DMS53 treated with DMSO at 0.1 percent for 48 hours (cell line): ENCODE results near the gene COL26A1.
A peak's percentile ranks its signal among the peaks of the same experiment; 100 is the strongest.
"Not testable (repeated sequence)": the region's sequence is repeated elsewhere in the genome, so short reads cannot be mapped to it uniquely, and the experiment has no call there.

ENCODE experiments used
- DNase-seq: peaks from one replicate; lab custom pipeline; 2025; ENCODE audit not compliant: unreplicated experiment; lab: John Stamatoyannopoulos, UW

Gene COL26A1

GRCh38 chr7:101589976-101590662 lies 227.4 kb downstream of the COL26A1 start:
- no peak for DNase-seq

DNA sequence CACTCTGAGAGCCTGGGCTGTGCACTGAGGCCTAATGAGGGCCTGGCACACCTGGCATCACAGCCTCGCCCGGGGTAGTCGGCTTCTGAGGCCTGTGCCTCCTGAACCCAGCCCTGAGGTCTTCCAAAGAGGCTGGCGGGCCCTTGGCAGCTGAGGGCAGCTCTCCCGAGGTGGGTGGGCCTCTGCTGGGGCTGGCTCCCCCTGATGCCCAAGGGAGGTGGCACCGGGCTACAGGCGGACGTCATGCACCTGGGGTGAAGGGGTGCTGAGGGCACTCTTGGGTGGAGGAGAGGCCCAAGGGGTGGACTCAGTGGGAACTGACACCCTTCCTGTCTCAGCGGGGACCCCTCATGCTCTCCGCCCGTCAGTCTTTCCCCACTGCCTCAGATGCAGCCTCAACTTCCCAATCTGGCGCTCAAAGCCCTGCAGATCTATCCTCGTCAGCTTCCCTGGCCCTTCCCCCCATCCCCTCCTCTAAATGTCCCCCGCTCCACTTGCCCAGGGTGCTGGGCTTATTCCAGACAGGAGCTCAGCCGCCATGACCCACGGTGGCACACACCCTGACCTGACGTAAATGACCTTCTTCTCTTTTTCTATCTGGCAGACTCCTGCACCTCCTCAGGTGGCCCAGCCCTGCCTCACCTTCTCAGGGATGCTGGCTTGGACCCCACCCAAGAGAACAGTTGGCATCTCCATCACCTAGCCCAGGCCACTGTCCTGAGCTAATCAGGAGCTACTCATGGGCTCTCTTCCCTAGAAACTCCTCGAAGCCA lies 228.2 kb downstream of the COL26A1 start:
- no peak for DNase-seq

DNA sequence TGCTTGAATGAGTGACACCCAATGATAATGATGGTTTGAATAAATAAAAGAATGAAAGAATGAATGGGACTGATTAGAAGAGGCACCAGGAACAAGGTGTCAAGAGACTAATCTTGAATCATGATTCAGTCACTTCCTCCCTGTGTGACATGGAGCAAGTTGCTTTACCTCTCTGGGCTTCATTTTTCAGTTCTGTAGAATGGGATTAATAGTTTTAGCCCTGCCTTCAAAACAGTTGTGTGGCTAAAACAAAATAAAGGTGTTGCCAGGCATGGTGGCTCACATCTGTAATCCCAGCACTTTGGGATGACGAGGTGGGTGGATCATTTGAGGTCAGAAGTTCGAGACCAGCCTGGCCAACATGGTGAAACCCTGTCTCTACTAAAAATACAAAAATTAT lies 228.8 kb downstream of the COL26A1 start:
- no peak for DNase-seq

DNA sequence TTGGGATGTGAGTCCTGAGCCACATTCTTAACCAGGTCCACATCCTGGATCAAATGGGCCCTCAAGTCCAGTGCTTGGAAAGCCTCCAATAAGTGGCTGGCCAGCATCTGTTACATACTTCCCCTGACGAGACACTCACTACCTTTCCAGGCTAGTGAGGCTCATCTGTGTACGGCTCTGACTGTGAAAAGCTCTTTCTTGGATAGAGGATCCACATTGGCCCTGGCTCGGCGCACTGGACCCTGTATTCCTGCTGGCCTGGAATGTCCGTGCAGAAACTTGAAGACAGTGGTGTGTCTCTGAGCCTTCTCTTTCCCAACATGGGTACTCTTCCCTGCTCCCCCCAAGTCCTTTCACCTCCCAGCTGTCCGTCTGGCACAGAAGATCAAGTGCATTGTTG lies 230.9 kb downstream of the COL26A1 start:
- no peak for DNase-seq

DNA sequence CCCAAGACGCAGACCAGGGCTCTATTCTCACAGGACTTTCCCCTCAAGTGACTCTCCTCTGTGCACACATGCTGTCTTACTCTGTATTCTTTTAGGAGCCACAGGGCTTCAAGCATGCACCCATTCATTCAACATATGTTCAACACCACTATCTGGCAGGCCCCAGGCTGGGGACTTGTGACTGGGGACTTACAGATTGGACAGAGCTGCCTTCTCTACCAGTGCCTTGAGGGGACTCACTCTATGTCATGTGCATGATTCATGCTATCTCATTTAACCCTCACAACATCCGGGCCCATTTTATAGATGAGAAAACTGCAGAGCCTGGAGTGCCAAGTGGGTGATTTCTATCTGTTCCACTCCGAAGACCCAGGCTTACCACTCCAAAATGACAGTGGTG lies 232.1 kb downstream of the COL26A1 start:
- DNase-seq = no peak

DNA sequence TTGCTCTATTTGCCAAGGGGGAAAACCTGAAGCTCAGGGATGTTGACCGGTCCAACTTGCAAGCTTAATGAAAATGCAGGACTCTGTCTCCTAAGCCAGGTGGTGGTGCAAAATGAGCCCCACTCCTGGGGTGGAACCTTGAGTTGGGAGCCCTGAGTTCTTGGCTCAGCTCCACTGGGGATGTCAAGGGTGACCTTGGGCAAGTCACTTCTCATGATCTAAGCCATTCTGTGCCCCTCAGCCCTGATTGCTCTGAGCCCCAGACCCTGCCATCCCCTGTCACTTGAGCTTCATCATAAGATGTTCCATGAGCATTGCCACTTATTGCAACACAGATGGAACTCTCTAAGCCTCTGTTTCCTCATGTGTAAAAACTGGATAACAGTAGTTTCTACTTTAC lies 232.6 kb downstream of the COL26A1 start:
- DNase-seq = no peak

DNA sequence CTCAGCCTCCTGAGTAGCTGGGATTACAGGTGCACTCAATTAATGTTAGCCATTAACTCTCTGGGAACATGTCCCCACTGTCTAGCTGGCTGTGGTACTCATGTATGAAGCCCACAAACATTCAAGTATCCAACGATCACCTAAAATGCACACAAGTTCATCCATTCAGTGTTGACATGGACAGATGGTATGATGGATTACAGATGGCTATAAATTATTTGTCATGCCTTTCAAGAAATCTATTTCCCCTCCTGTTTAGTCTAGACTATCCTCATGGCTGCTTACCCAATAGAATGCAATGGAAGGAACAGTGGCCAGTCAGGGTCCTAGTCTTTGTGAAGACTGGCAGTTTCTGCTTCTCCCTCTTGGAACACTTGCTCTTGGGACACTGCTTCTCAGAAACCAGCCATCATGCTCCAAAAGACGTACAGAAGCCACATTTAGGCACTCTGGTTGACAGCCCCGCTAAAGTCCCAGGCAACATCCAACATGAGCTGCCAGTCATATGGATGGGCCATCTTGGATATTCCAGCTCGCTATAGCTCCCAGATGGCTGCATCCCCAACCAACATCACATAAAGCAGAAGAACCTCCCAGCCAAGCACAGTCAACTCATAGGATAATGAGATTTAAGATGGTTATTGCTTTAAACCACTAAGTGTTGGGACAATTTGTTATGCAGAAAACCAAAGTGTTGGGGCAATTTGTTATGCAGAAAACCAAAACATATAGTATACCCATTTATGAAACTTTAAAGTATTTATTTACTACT lies 233.3 kb downstream of the COL26A1 start:
- no peak for DNase-seq

DNA sequence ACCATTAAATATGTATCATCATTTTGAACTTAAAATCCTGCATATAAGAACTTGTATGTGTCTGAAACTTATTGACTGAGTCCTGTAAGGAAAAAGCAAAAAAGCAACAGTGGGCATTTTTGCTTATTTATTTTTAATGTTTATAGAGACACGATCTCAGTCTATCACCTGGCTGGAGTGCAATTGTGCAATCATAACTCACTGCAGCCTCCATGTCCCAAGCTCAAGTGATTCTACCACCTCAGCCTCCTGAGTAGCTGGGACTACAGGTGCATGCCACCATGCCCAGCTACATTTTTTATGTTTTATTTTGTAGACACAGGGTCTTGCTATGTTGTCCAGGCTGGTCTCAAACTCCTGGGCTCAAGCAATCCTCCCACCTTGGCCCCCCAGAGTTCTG lies 234.2 kb downstream of the COL26A1 start:
- DNase-seq = no peak

DNA sequence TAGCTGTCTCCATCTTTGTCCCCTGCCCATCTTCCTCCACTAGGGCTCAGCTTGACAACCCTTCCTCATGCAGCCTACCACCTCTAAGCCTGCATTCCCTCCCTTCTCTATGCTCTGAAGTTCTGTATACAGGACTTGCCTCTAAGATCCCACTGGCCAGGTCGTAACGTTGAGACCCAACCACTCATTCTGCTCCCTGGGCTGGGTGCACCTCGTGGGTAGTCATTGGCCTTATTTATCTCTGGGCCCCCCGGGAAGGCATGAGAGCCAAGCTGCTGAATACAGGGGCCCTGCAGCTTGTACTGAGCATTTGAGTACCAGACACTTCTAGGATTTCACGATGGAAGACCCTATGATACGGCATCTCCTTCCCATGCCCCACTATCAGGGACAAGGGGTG lies 235.3 kb downstream of the COL26A1 start:
- DNase-seq = no peak

DNA sequence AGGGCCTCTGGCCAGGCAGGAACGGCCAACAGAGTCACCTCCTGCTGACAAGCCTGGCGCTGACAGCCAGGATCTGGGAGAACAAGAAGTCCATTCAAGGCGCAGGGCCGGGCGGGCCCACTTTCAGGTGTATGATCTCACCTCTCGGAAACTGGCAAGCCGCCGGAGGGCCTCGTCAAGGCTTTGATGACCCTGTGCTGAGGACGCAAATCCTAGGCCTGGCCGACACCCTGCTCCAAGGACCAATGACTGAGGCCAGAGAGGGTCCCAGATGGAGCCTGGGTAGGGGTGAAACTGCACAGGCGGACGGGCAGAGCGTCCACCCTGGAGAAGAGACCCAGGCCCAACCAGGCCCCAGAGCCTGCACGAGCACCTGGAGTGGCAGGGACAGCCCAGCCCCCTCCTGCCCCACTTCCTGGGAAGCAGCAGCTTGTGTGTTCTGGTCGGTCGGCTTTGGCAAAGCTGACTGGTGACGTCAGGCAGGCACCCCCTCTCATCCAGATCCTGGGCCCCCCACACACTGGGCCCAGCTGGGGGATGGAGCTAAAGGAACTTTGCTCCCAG lies 235.8 kb downstream of the COL26A1 start:
- DNase-seq = no peak

GRCh38 chr7:101598986-101599771 lies 236.5 kb downstream of the COL26A1 start:
- DNase-seq = no peak

DNA sequence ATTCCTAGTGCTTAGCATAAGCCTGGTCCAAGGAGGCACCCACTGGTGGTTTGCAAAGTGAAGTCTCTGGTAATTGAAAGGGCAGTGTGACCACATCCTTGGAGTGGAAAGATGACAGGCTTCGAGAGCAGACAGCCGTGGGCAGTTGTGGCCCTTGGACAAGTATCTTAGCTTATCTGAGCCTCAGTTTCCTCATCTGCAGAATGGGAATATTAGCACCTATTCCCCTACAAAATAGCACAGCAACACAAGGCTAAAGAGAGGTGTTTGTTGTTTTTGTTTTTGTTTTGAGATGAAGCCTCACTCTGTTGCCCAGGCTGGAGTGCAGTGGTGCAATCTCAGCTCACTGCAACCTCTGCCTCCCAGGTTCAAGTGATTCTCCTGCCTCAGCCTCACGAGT lies 237.1 kb downstream of the COL26A1 start:
- no peak for DNase-seq

DNA sequence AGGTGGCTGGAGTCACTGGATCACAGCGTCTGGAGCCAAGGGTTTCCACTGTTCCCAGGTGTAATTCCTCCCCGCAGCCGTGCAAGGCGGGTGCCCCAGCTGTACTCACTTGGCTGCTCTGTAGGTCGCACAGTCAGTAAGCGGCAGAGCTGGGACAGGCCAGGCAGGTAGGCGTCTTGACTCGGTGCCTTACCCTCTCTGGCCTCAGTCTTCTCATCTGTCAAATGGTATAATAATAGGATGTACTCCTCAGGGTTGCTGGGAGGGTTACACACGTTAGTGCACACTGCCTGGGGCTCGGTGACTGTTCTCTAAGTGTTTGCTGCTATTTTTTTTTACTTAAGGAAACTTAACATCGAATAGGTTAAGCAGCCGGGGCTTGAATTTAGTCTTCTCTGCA lies 239.4 kb downstream of the COL26A1 start:
- DNase-seq = no peak

GRCh38 chr7:101602484-101603241 lies 240.0 kb downstream of the COL26A1 start:
- DNase-seq = peak; percentile 47

DNA sequence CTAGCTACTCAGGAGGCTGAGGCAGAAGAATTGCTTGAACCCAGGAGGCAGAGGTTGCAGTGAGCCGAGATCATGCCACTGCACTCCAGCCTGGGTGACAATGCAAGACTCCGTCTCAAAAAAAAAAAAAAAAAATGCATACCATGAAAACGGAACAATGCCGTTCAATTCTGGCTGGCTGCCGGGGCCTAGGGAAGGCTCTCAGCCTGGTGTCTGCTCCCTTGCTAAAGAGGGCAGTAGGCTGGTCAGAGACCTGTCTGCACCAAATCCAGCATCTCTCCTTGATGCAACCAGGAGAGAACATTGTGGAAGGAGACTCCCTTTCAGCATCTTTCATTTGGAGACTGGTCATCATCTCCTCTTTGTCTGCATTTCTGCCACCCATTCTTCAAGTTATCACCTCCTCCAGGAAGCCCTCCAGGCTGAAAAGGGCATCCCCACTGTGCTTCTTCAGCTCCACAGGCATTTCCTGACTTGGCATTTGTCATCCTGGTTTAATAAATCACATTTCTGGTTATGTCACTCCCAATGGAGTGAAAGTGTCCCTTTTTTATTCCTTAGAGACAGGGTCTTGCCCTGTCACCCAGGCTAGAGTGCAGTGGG lies 241.8 kb downstream of the COL26A1 start:
- no peak for DNase-seq

DNA sequence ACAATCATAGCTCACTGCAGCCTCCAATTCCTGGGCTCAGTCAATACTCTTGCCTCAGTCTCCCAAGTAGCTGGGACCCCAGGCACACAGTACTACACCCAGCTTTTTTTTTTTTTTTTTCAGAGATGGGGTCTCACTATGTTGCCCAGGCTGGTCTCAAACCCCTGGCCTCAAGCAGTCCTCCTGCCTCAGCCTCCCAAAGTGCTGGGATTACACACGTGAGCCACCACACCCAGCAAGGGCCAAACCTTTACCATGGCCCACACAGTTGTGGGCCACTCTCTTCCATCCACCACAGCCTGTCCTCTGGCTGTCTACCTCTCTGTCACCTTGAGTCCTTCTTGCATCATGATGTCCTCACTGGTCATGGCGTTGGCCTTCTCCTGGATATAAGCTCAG lies 242.3 kb downstream of the COL26A1 start:
- DNase-seq = not testable (repeated sequence)

DNA sequence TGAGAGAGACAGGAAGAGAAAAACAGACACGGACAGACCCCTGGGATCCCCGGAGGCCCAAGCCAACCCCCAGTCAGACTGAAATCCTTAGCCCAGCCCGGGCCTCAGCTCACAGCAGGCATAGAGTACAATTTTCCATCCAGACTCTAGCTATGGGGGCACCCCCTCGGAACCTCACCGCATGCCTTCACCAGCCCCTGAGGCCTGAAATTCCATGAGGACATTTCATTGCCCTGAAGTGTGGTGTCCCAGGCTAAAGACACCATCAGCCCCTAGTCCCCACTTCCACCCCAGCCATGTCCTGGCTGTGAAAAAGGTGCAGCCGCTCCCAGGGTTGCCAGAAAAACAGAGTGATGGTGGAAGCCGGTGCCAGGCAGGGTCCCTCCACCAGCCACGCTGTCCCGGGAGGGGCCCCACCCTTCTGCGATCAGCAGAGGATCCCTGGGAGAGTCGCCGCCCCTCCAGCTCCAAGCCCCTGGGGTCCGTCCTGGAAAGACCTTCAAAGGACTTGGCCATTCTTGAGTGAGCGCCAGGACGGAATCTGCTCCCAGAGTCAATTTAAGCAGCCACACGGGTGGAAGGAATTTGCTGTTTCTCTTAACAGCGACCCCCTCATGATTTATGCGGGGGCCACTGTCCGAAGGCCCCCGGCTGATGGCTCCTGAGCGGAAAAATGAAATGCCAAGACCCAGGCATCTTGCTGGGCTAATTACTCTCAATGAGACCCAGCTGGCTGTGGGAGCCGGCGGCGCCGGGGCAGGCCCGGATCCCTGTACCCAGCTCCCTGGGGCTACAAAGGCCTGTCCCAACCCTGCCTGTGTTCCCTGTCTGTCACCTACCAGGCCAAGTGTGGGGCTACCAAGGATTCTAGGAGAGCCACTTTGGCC lies 243.2 kb downstream of the COL26A1 start:
- DNase-seq = no peak

DNA sequence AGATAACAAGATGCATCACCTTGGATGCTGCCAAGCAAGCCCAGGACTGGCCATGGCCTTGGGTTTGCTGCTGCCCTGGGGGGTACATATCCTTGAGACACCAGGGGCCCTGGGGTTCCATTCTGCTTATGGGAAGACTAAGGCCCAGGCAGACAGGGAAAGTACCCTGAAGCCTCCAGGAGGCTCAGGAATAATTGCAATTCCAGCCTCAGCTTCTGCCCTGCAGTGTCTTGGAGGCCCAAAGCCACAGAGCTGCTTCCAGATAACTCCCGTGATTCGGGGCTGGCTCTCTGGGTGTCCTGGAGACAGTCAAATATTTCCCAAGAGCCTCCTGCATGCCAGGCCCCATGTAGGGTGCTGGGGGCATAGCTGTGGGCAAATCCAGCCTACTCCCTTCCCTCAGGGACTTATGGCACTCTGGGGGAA lies 243.8 kb downstream of the COL26A1 start:
- DNase-seq = no peak
